HG03025 (cell line): ENCODE measurements around the gene PRICKLE4.
A peak's percentile ranks its signal among the peaks of the same experiment; 100 is the strongest.

Experiments
- ATAC-seq: cut with Tn5 transposase; IDR thresholded peaks from one replicate; pipeline ENCODE4 v1.9.1; 2021; ENCODE audit warnings: mild to moderate bottlenecking, moderate library complexity; ENCODE audit not compliant: unreplicated experiment, low FRiP score

The PRICKLE4 gene, protein sequence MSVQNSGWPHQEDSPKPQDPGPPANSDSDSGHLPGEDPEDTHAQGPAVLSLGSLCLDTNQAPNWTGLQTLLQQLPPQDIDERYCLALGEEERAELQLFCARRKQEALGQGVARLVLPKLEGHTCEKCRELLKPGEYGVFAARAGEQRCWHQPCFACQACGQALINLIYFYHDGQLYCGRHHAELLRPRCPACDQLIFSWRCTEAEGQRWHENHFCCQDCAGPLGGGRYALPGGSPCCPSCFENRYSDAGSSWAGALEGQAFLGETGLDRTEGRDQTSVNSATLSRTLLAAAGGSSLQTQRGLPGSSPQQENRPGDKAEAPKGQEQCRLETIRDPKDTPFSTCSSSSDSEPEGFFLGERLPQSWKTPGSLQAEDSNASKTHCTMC

GRCh38 chr6:41780551-41781365 lies at the start of gene PRICKLE4:
TSS of gene PRICKLE4 (plus strand) at chr6:41780782. CDS start at chr6:41783474, 2,692 bp downstream.
- ATAC-seq, result no peak

GRCh38 chr6:41731561-41732086 lies 49.0 kb upstream of the PRICKLE4 start:
- ATAC-seq, result no peak

- no peak for ATAC-seq
Measured at GRCh38 chr6:41732149-41732548, 48.4 kb upstream of the PRICKLE4 start.

DNA sequence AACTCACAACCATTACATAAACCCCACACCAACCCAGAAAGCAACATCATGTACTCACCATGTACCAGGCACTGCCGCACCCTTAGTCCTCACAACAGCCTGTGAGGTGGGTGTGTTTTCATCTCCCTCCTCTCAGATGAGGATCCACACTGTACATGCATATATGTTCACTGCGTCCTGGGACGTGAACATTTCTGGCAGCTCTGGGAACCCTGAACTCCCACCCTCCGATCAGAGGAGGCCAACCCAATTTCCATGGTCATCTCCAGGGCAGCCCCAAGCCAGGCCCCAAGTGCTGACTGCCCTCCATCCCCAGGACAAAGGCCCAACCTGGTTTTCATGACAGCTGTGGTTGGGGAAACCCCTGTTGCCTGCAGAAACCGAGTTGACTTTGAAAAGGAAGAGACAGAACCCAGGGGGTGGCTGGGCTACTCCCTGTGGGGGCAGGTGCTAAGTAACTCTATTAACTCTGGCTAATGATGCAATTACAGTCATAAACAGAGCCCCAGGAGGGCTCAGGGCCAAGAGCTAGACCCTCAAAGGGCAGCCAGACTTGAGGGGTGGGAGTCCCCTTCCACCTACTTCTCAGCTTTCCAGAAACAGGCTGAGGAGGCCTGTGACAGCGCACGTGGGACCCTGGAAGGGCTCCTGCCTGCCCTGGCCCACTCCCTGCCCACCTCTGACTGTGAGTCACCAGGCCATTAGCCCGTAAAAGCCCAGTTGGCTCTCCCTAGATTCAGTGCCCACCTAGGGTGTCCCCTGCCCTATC lies 47.8 kb upstream of the PRICKLE4 start:
- ATAC-seq, result peak; percentile 24

- no peak for ATAC-seq
Measured at GRCh38 chr6:41733360-41733706, 47.2 kb upstream of the PRICKLE4 start.

GRCh38 chr6:41733707-41734665 lies 46.6 kb upstream of the PRICKLE4 start:
- peak; percentile 37 for ATAC-seq

- peak; percentile 29 for ATAC-seq
Measured at GRCh38 chr6:41734666-41735426, 45.7 kb upstream of the PRICKLE4 start.

GRCh38 chr6:41735427-41736185 lies 45.0 kb upstream of the PRICKLE4 start, which contains the start of gene TFEB:
TSS of gene TFEB (minus strand) at chr6:41735608. CDS start at chr6:41691213, 44,395 bp downstream.
- ATAC-seq, result peak; percentile 43

DNA sequence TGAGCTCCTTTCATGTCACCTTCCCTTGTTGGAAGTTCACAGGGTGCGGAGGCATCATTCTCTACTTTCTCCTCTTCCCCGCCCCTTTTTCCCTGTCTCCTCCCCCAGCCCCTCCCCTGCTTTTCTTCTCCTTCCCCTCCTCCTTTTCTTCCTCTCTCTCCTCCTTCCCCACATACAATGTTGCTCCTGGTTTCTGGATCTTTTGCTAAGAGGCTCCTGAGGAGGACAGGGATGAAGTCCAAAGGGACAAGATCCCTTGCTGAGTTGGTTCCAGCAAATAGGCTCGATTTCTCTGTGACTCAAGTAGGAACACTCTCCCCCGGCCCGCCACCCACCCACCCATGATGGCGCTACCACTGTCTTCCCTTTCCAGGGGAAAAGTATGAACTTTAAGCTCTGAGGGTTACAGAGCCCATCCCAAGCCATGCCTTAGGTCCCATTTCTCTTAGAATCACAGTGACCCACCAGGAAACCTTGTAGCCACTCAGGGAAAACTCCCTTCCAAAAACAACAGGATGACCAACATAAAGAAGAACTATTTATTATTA lies 44.3 kb upstream of the PRICKLE4 start:
- no peak for ATAC-seq

GRCh38 chr6:41736800-41737555 lies 43.6 kb upstream of the PRICKLE4 start:
- ATAC-seq, result no peak

GRCh38 chr6:41737591-41738130 lies 42.9 kb upstream of the PRICKLE4 start:
- ATAC-seq, result no peak

GRCh38 chr6:41739041-41739440 lies 41.5 kb upstream of the PRICKLE4 start:
- ATAC-seq, result no peak

DNA sequence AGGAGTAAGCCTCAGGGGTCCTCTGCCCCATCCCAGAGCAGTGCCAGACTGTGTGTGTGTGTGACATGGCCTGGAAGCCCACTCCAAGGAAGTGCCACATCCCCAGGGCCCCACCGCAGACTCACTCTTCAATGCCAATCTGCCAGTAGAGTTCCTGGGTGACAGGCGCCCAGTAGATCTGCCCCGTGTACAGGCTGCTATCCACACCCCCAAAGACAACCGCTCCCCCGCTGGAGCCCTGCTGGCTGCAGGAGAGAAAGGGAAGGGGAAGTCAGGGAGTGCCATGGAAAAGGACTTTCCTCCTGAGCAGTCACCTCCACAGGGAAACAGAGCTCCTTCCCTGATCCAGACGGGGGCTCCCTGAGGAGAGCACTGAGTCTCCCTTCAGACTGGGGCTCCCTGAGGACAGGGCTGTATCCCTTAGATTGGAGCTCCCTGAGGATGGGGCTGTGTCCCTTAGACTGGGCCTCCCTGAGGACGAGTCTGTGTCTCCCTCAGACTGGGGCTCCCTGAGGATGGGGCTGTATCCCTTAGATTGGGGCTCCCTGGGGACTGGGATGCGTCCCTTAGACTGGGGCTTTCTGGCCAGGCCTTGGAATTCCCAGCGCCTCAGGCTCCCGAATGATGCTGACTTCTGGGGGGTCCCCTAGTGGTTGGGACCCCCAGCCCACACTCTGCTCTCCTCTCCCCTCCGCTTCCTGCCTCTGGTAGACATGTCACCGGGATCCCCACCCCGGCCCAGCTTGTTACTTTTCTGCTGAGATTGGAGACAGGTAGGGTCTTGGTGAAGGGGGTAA lies 40.0 kb upstream of the PRICKLE4 start:
- no peak for ATAC-seq

DNA sequence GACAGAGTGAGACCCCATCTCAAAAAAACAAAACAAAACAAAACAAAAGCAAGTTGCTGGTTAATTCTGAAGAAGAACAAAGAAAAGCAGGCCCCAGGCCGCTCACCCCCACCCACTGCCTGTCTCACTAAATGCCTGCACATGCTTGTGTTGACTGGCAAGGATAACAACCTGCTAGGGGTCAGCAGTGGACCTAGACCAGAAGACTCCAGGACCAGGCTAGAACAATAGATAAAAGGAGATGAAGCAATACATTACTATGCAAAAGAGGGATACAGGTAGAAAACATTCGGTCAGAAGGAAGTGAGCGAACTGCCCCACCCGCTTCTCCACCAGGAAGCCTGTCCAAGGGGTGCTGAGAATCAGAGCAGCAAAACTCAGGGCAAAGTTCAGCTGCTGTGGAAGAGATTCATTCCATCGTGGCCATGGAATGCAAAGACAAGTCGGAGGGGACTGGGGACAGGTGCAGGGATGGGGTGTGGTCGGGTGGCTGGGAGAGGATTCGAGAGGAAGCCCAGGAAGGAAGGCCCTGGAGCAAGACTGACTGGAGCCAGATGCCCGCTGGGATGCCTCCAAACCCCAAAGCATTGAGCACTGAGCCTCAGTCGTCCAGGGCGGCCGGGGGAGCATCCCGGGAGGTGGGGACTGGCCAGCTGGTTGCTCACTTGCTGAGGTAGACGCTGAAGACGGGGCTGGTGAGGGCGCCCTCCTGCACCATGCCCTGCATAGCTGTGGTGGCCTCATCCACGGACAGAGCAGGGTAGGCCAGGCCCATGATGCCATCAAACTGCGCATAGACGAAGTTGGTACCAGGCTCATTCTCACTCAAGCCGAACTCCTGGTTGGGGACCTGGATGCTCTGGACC lies 38.7 kb upstream of the PRICKLE4 start:
- no peak for ATAC-seq
